ENCODE measurements around the gene PREX1.

Gene PREX1

DNA sequence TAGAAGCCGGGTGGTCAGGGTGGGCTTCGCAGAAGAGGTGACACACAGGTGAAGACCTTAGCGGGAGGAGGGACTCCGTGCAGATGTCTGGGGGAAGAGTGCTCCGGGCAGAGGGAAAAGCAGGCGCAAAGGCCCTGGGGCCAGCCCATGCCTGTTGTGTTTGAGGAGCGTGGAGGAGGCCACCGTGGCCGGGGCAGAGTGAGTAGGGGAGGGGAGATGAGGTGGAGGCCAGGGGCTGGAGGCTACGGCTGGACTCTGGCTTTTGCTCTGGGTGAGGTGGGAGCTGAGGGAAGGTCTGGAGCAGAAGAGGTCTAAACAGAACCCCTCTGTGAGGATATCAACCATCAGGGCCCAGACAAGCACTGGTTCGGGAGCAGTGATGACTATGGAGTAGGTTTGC is 244.0 kb downstream of the PREX1 start:
- no peaks in the 10 kb centered on the region for H3K9me3 ChIP-seq
- H3K36me3 ChIP-seq (replicated peaks): no peaks in the 10 kb centered on the region
- no peaks in the 10 kb centered on the region for H3K27me3 ChIP-seq (ENCODE audit: low read depth)
- H3K4me3 ChIP-seq: no peak overlapping the region
- in situ Hi-C loops (cut with MboI; ENCODE audit: low sequenced_read_pairs): no loop called here
- DNase-seq (ENCODE audit: low spot score in 2 of 2): no peak
- no peaks in the 10 kb centered on the region for H3K4me1 ChIP-seq

DNA sequence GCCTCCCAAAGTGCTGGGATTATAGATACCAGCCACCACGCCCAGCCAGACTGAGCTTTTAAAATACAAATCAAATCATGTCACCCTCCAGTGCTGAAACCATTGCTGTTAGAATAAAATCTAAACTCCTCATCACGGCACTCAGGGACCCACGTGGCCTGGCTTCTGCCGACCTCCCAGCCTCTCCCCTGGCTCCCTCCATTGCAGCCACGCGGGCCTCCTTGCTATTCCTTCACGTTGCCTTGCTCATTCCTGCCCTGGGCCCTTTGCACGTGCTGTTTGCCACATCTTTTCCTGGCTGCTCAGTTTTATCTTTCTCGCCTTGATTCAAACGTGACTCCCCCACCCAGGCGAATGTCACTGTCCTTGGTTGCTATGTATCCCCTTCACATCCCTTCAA is 244.6 kb downstream of the PREX1 start:
- no peak overlapping the region for H3K4me3 ChIP-seq
- no peaks in the 10 kb centered on the region for H3K27me3 ChIP-seq (ENCODE audit: low read depth)
- no peak for DNase-seq (ENCODE audit: low spot score in 2 of 2)
- no peaks in the 10 kb centered on the region for H3K36me3 ChIP-seq (replicated peaks)
- in situ Hi-C loops (cut with MboI; ENCODE audit: low sequenced_read_pairs): no loop called here
- H3K9me3 ChIP-seq: no peaks in the 10 kb centered on the region
- no peaks in the 10 kb centered on the region for H3K4me1 ChIP-seq

DNA sequence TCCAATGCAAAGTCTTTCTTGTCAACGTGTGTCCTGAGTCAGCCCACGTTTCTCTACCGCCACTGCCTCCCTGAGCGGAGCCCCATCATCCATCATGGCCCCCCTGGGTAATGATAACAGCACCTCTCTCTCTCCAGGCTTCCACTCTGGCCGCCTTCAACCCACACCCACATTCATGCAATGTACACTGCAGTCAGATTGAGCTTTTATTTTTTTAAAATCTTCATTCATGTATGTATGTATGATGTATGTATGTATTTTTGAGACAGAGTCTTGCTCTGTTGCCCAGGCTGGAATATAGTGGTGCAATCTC is 245.2 kb downstream of the PREX1 start:
- Histone ChIP-seq H3K36me3 (replicated peaks) (no peaks in the 10 kb centered on the region), H3K4me1 (no peaks in the 10 kb centered on the region), H3K9me3 (no peaks in the 10 kb centered on the region), H3K27me3 (ENCODE audit: low read depth) (no peaks in the 10 kb centered on the region), H3K4me3 (no peak overlapping the region)
- in situ Hi-C loops (cut with MboI; ENCODE audit: low sequenced_read_pairs): no loop called here
- DNase-seq (ENCODE audit: low spot score in 2 of 2): no peak

DNA sequence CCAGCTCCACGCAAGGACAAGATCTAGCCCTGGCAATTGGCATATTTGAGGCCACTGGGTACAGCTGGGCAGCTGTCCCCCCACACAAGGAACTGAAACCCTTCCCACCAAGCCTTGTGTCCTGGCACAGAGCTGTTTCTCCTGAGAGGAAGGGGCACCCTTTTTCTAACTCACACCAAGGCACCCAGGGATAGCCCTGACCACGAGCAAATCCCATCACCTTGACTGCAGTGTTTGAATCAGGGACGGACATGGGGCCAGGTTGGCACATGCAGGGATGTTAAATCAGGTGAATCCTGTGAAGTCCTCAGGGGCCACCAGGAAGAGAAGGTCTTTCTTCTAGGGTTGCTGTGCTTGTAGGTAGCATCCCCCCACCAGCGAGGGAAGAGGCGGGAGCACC is 246.6 kb downstream of the PREX1 start:
- Histone ChIP-seq H3K4me1 (no peaks in the 10 kb centered on the region), H3K27me3 (ENCODE audit: low read depth) (no peaks in the 10 kb centered on the region), H3K36me3 (replicated peaks) (no peaks in the 10 kb centered on the region), H3K4me3 (no peak overlapping the region), H3K9me3 (no peaks in the 10 kb centered on the region)
- in situ Hi-C loops (cut with MboI; ENCODE audit: low sequenced_read_pairs): no loop called here
- no peak for DNase-seq (ENCODE audit: low spot score in 2 of 2)

DNA sequence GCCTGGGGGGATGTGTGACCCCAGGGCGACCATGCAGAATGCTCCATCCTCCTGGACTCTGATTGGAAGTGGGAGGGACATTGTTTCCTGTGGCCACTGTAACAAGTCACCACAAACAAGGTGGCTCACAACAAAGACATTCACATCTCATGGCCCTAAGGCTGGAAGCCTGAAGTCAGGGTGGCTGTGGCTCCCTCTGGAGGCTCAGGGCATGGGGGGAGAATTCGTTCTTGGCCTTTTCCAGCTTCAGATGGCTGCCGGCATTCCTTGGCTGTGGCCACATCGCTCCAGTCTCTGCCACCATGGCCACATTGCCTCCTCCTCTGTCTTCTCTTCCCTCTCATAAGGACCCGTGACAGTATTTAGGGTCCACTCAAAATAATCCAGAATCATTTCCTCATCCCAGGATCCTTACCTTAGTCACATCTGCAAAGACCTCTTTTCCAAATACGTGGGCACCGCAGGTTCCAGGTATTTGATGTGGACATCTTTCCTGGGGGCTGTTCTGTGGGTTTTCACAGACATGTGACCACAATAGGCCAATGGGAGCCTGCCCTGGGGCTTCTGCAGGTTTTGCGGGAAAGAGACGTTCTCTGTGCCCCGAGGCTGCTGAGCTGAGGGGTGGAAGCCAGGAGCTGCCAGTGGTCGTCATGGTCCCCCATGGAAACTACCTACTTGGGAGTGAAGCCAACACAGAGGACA is 249.3 kb downstream of the PREX1 start:
- Histone ChIP-seq H3K27me3 (ENCODE audit: low read depth) (no peaks in the 10 kb centered on the region), H3K36me3 (replicated peaks) (no peaks in the 10 kb centered on the region), H3K4me3 (no peak overlapping the region), H3K9me3 (no peaks in the 10 kb centered on the region), H3K4me1 (no peaks in the 10 kb centered on the region)
- in situ Hi-C loops (cut with MboI; ENCODE audit: low sequenced_read_pairs): no loop called here
- DNase-seq (ENCODE audit: low spot score in 2 of 2): no peak

DNA sequence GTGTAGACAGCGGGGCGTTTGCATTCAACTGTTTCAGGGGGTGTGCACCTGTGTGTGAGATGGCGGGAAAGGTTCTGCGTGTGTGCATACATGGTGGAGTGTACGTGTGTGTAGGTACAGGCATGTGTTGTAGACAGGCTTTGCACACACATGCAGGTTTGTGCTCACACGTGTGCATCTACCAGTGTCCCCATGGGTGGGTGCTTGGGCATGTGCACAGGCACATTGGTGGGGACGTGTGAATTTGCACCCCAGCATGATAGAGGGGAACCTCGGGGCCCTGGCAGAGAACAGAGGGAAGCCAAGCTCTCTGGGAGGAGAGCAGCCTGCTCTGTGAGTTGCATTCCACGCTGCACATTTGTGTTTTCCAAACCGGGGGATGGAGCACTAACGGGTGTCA is 250.2 kb downstream of the PREX1 start:
- Histone ChIP-seq H3K36me3 (replicated peaks) (no peaks in the 10 kb centered on the region), H3K4me3 (no peak overlapping the region), H3K9me3 (no peaks in the 10 kb centered on the region), H3K4me1 (no peaks in the 10 kb centered on the region), H3K27me3 (ENCODE audit: low read depth) (no peaks in the 10 kb centered on the region)
- in situ Hi-C loops (cut with MboI; ENCODE audit: low sequenced_read_pairs): no loop called here
- DNase-seq (ENCODE audit: low spot score in 2 of 2): no peak

DNA sequence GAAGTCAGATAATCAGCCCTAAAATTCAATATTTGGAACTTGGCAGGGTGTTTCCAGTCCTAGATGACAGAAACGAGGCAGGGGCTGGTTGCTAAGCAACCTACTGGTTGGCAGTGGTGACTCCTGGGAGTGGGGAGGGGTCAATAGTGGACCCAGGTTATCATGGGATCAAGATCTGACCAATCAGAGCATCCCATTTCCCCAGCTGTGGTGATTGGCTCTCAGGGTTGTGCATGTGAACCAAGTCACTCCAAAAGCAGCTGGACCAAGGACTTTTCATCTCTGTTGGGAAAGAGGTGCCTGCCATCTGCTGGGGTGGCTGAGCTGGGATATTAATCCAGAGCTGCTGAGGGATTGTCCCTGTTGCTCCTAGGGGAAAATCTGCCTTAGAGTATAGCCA is 253.4 kb downstream of the PREX1 start:
- Histone ChIP-seq H3K4me1 (no peaks in the 10 kb centered on the region), H3K9me3 (no peaks in the 10 kb centered on the region), H3K27me3 (ENCODE audit: low read depth) (no peaks in the 10 kb centered on the region), H3K36me3 (replicated peaks) (no peaks in the 10 kb centered on the region), H3K4me3 (no peak overlapping the region)
- DNase-seq (ENCODE audit: low spot score in 2 of 2): peak in 1 of 2 experiments; percentile 58
- in situ Hi-C loops (cut with MboI; ENCODE audit: low sequenced_read_pairs): no loop called here

All from HAP-1 (cell line).